PFSK-1 (cell line): Measurements from ENCODE around the gene FAM3A.

Source experiments
- POLR2AphosphoS5 ChIP-seq: IDR thresholded peaks from 2 replicates; pipeline ENCODE4 v1.6.1; 2012; ENCODE audit warnings: low read depth, mild to moderate bottlenecking, control low read depth, low read length, moderate library complexity
- SIN3A ChIP-seq: IDR thresholded peaks from 2 replicates; pipeline ENCODE4 v1.6.1; 2012; ENCODE audit warnings: mild to moderate bottlenecking, low read length, moderate library complexity, borderline replicate concordance; ENCODE audit not compliant: insufficient read depth
- TAF1 ChIP-seq: IDR thresholded peaks from 2 replicates; pipeline ENCODE4 v1.6.1; 2012; ENCODE audit warnings: low read length, control low read depth, borderline replicate concordance; ENCODE audit not compliant: insufficient read depth
- TF ChIP-seq, protein P1 (sequence below), 2 experiments: IDR thresholded peaks; 2 replicates each; pipeline versions ENCODE4 v1.6.1 to v1.8.0; 2011 to 2012; ENCODE audit warnings: low read depth in 2 of 2, low read length in 2 of 2, control low read depth in 1 of 2, inconsistent platforms in 1 of 2, mild to moderate bottlenecking in 1 of 2, moderate library complexity in 1 of 2; ENCODE audit not compliant: insufficient read depth in 1 of 2

- TF ChIP-seq POLR2AphosphoS5: no peak
- no peak for TF ChIP-seq SIN3A
- TF ChIP-seq TAF1: no peak
- TF ChIP-seq, protein P1, sequence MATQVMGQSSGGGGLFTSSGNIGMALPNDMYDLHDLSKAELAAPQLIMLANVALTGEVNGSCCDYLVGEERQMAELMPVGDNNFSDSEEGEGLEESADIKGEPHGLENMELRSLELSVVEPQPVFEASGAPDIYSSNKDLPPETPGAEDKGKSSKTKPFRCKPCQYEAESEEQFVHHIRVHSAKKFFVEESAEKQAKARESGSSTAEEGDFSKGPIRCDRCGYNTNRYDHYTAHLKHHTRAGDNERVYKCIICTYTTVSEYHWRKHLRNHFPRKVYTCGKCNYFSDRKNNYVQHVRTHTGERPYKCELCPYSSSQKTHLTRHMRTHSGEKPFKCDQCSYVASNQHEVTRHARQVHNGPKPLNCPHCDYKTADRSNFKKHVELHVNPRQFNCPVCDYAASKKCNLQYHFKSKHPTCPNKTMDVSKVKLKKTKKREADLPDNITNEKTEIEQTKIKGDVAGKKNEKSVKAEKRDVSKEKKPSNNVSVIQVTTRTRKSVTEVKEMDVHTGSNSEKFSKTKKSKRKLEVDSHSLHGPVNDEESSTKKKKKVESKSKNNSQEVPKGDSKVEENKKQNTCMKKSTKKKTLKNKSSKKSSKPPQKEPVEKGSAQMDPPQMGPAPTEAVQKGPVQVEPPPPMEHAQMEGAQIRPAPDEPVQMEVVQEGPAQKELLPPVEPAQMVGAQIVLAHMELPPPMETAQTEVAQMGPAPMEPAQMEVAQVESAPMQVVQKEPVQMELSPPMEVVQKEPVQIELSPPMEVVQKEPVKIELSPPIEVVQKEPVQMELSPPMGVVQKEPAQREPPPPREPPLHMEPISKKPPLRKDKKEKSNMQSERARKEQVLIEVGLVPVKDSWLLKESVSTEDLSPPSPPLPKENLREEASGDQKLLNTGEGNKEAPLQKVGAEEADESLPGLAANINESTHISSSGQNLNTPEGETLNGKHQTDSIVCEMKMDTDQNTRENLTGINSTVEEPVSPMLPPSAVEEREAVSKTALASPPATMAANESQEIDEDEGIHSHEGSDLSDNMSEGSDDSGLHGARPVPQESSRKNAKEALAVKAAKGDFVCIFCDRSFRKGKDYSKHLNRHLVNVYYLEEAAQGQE (IDR thresholded peaks at IDR 0.05; ENCODE audit: insufficient read depth in 1 of 2, low read depth in 2 of 2, low read length in 2 of 2): no peak
These were observed 14.3 kb upstream of the FAM3A start for GRCh38 chrX:154530286-154530685.
